ENCODE data around the gene SMARCB1.

DNA sequence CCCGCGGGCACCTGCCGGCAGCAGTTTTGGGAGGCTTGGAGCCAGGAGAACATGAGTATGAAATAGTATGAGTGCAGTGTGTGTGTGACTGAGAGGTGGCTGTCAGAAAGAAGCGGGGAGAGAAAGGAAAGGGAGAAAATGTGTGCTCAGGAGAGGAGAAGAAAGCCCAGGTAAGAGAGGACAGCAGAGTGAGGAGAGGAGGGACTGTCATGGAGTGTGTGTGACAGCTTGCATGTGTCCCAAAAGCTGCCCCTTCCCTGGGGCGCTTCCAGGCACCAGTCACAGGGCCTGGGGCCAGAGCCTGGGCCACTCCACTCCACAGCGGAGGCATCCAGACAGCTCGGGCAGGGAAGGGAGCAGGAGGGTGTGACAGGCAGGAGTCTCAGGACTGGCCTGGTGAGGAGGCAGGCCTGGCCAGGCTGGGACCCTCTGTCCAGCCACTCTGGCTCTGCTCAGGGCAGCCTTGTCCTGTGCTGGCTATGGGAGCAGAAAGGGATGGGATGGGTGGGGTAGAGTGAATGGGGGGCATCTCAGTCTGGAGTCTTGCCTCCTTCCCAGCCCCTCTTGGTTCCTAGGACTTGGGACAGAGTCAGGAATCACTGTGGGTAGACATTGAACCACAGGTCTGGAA, 13.2 kb upstream of the SMARCB1 start:
- TF ChIP-seq, protein P1, sequence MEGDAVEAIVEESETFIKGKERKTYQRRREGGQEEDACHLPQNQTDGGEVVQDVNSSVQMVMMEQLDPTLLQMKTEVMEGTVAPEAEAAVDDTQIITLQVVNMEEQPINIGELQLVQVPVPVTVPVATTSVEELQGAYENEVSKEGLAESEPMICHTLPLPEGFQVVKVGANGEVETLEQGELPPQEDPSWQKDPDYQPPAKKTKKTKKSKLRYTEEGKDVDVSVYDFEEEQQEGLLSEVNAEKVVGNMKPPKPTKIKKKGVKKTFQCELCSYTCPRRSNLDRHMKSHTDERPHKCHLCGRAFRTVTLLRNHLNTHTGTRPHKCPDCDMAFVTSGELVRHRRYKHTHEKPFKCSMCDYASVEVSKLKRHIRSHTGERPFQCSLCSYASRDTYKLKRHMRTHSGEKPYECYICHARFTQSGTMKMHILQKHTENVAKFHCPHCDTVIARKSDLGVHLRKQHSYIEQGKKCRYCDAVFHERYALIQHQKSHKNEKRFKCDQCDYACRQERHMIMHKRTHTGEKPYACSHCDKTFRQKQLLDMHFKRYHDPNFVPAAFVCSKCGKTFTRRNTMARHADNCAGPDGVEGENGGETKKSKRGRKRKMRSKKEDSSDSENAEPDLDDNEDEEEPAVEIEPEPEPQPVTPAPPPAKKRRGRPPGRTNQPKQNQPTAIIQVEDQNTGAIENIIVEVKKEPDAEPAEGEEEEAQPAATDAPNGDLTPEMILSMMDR (IDR thresholded peaks at IDR 0.05): no peak
- no peak for TF ChIP-seq POLR2A (IDR thresholded peaks at IDR 0.05)
- TF ChIP-seq POLR2AphosphoS5 (IDR thresholded peaks at IDR 0.05): no peak
